OCI-LY7 (cell line): ENCODE results near the gene ITPKB. TPM values are rescaled to one million over a fixed set of nuclear protein-coding genes. Genes with fewer than 3 reads are reported as not detected.
"Not testable (repeated sequence)": the region's sequence is repeated elsewhere in the genome, so short reads cannot be mapped to it uniquely, and the experiment has no call there.

Experiments
- BruUV-seq: library from RNA; stranded (reverse); fragments of 400-500 nt; replicated peaks from 2 replicates; lab custom pipeline; 2021; lab: Mats Ljungman, UMichigan
- CTCF ChIA-PET: fragments of 300-600 bp; sonication (Branson Sonifier 250); formaldehyde crosslinking; loops from one replicate; lab custom pipeline; 2022; ENCODE audit warnings: antibody characterized with exemption; ENCODE audit not compliant: unreplicated experiment; lab: Charles Lee
- POLR2A ChIA-PET: fragments of 300-600 bp; sonication (Branson Sonifier 250); formaldehyde crosslinking; loops from one replicate; lab custom pipeline; 2022; ENCODE audit warnings: antibody characterized with exemption; lab: Charles Lee
- DNase-seq: peaks from one replicate; pipeline ENCODE4 v3.0.0-alpha.2; 2015; ENCODE audit warnings: low spot score
- H2AFZ ChIP-seq: fragments of 200-600 bp; sonication (generic), shearing (Covaris generic); 2 replicates; pipeline ENCODE4 v1.6.1; 2014; ENCODE audit warnings: mild to moderate bottlenecking, antibody characterized with exemption, low read length, moderate library complexity
- H3K27ac ChIP-seq: fragments of 200-600 bp; sonication (generic); 2 replicates; pipeline ENCODE4 v1.5.1; 2014; ENCODE audit warnings: mixed run types, low read depth, mild to moderate bottlenecking, moderate library complexity, low read length, inconsistent platforms; ENCODE audit not compliant: poor library complexity, severe bottlenecking
- H3K36me3 ChIP-seq: fragments of 200-600 bp; sonication (generic); 2 replicates; pipeline ENCODE4 v1.6.1; 2014; ENCODE audit warnings: mild to moderate bottlenecking, antibody characterized with exemption, low read length, moderate library complexity, mixed read lengths; ENCODE audit not compliant: insufficient read depth
- H3K4me1 ChIP-seq: fragments of 200-600 bp; sonication (generic); 2 replicates; pipeline ENCODE4 v1.5.1; 2014; ENCODE audit warnings: mild to moderate bottlenecking, low read length; ENCODE audit not compliant: insufficient read depth, poor library complexity, severe bottlenecking
- H3K4me2 ChIP-seq: fragments of 200-600 bp; sonication (generic); 2 replicates; pipeline ENCODE4 v1.6.1; 2014; ENCODE audit warnings: mild to moderate bottlenecking, low read length
- H3K4me3 ChIP-seq: fragments of 200-600 bp; sonication (generic); 2 replicates; pipeline ENCODE4 v1.5.1; 2014; ENCODE audit warnings: mild to moderate bottlenecking, low read depth, low read length; ENCODE audit not compliant: poor library complexity, severe bottlenecking
- H3K79me2 ChIP-seq: fragments of 200-600 bp; sonication (generic); 2 replicates; pipeline ENCODE4 v1.6.1; 2016; ENCODE audit warnings: low read depth, mild to moderate bottlenecking, low read length, moderate library complexity, mixed read lengths; ENCODE audit not compliant: insufficient read depth
- H3K9me2 ChIP-seq: fragments of 200-600 bp; sonication (generic); 2 replicates; pipeline ENCODE4 v1.6.1; 2016; ENCODE audit warnings: mild to moderate bottlenecking, low read length, mixed read lengths; ENCODE audit not compliant: insufficient read depth
- H3K9me3 ChIP-seq: fragments of 200-600 bp; sonication (generic); 2 replicates; pipeline ENCODE4 v1.6.1; 2014; ENCODE audit warnings: mild to moderate bottlenecking, mixed run types, low read length, mixed read lengths
- H4K20me1 ChIP-seq: fragments of 200-600 bp; sonication (generic); 2 replicates; pipeline ENCODE4 v1.6.1; 2014; ENCODE audit warnings: mild to moderate bottlenecking, antibody characterized with exemption, low read length, moderate library complexity, mixed read lengths; ENCODE audit not compliant: insufficient read depth
- EZH2phosphoT487 ChIP-seq: fragments of 200-600 bp; sonication (generic); IDR thresholded peaks from 2 replicates; pipeline ENCODE4 v1.6.1; 2018; ENCODE audit warnings: low read depth, borderline replicate concordance, mild to moderate bottlenecking, mixed run types, antibody characterized with exemption, low read length, moderate library complexity, mixed read lengths
- intact Hi-C: fragments of 100-400 bp; cut with micrococcal nuclease; formaldehyde crosslinking; loops from one replicate; pipeline ENCODE4 v1.10.0; 2022; ENCODE audit not compliant: unreplicated experiment
- total RNA-seq, 2 experiments: library from RNA; depleted of rRNA in 1 of 2; stranded (reverse); fragments of >200 nt in 1 of 2; shearing (Covaris generic) in 1 of 2; gene quantifications; 2 replicates each; pipeline ENCODE4 v1.2.3, GENCODE V29; 2014 to 2022
- TF ChIP-seq, protein P1 (sequence below): fragments of 200-600 bp; sonication (generic); conservative IDR thresholded peaks from 2 replicates; pipeline ENCODE4 v1.5.1; 2014; ENCODE audit warnings: mild to moderate bottlenecking, antibody characterized with exemption, low read length, moderate library complexity, mixed read lengths

The ITPKB gene
- total RNA-seq, 2 experiments from 2014 or later: 20.5 to 33.3 TPM

DNA sequence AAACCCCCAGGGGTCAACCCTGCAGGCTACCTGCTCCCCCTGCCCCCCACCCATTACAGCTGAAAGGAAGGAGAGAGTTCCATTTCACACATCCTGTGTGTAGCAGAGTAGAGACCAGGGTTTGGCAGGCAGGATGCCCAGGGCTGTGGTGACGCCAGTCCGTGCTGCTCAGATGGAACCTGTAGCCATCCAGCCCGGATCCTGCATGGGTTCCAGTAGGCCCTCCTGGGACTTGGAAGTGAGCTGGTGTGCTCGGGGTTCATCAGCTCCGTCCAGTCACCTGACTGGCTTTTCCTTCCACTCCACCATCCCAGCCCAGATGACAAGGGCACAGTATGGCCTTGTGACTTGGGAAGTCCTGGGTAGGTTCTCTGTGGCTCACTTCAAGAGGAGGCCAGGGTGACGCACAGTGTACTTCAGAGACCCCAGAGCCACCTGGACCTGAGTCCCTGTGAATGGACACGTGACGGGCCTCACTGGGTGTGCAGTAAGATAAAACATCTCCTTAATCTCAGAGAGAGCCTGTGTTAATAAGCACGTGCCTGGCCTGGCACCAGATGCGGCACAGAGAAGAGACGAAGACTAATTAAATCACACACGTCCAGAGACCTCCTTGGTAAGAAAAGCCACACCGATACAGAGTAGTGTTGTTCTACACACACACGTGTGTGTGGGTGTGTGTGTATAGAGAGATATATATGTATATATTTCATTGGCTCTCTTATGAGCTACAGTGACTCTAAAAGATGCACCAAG, 16.0 kb downstream of the ITPKB start:
- H3K4me2 ChIP-seq: peak overlapping the region; percentile 82
- POLR2A ChIA-PET: interaction anchor here (0.9 to 2.1 kb wide), 7 partner anchors 9 to 70 kb away, joined by 4 to 10 read pairs (median 4); partner anchors contain the start of gene ITPKB
- H3K4me3 ChIP-seq: peak overlapping the region; percentile 47
- peaks cover 84% of the 10 kb centered on the region for H3K36me3 ChIP-seq
- TF ChIP-seq, protein P1, sequence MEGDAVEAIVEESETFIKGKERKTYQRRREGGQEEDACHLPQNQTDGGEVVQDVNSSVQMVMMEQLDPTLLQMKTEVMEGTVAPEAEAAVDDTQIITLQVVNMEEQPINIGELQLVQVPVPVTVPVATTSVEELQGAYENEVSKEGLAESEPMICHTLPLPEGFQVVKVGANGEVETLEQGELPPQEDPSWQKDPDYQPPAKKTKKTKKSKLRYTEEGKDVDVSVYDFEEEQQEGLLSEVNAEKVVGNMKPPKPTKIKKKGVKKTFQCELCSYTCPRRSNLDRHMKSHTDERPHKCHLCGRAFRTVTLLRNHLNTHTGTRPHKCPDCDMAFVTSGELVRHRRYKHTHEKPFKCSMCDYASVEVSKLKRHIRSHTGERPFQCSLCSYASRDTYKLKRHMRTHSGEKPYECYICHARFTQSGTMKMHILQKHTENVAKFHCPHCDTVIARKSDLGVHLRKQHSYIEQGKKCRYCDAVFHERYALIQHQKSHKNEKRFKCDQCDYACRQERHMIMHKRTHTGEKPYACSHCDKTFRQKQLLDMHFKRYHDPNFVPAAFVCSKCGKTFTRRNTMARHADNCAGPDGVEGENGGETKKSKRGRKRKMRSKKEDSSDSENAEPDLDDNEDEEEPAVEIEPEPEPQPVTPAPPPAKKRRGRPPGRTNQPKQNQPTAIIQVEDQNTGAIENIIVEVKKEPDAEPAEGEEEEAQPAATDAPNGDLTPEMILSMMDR: no peak
- no peak for TF ChIP-seq EZH2phosphoT487
- H3K79me2 ChIP-seq: peaks cover 97% of the 10 kb centered on the region
- peaks cover 65% of the 10 kb centered on the region for H3K4me1 ChIP-seq
- H3K9me2 ChIP-seq: no peaks in the 10 kb centered on the region
- no TSS peak for BruUV-seq
- H3K9me3 ChIP-seq: no peaks in the 10 kb centered on the region
- H4K20me1 ChIP-seq: peaks cover 23% of the 10 kb centered on the region
- intact Hi-C loops: no loop called here
- no peak overlapping the region for H2AFZ ChIP-seq
- DNase-seq: no peak
- peak overlapping the region; percentile 70 for H3K27ac ChIP-seq
- CTCF ChIA-PET: no interaction called here

DNA sequence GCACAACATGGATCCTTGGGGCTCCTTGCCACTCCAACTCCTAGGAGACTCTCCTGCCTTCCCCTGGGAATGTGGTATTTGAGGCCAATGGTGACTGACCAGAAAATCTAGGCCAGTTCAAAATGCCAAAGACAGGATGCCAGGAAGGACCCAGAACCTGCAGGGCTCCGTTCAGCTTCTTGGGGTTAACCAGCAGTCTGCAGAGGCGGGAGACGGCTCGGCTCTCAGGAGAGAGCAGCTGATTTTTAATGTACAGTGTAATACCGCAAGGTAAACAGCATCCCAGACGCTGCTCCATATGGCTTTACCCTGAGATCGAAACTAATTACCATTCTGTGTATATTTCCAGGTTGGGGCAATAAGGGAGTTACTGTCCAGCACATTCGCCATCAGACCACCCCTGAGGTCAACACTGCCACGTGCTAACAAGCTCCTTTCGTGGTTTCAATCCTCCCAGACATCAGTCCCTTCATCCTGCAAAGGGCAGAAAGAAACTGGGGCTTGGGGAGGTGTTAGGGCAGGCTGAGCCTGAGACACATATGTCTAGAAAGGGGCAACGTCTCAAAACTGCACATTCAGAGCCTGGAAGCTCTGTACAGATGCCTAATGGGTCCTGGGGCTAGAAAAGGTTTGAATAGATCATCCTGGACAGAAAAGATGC, 16.7 kb downstream of the ITPKB start:
- Histone ChIP-seq H3K4me3 (no peak overlapping the region), H2AFZ (no peak overlapping the region), H3K36me3 (peaks cover 83% of the 10 kb centered on the region), H3K4me2 (peak overlapping the region; percentile 82; the same call in 1 of the 2 replicates), H3K9me2 (no peaks in the 10 kb centered on the region), H3K4me1 (peaks cover 65% of the 10 kb centered on the region), H3K27ac (peak overlapping the region; percentile 70), H3K9me3 (no peaks in the 10 kb centered on the region), H4K20me1 (peaks cover 23% of the 10 kb centered on the region), H3K79me2 (peaks cover 97% of the 10 kb centered on the region)
- BruUV-seq: no TSS peak
- CTCF ChIA-PET: no interaction called here
- intact Hi-C loops: no loop called here
- POLR2A ChIA-PET: interaction anchor here (1.1 to 2.1 kb wide), 2 partner anchors 10 to 17 kb away, joined by 4 to 10 read pairs; partner anchors contain the start of gene ITPKB
- DNase-seq: no peak
- no peak for TF ChIP-seq EZH2phosphoT487
- TF ChIP-seq, protein P1: no peak

DNA sequence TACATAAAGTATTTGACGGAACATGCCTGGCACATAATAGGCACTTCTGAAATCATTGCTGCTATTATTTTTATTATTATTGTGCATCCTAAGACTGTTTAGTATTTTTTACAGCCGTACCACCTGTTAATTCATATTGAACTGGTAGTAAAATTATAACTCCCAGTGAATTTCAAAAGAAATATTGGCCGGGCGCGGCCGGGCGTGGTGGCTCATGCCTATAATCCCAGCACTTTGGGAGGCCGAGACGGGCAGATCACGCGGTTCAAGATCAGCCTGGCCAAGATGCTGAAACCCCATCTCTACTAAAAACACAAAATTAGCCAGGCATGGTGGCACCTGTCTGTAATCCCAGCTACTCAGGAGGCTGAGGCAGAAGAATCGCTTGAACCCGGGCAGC, 18.5 kb downstream of the ITPKB start:
- Histone ChIP-seq H4K20me1 (peaks cover 18% of the 10 kb centered on the region), H3K36me3 (peaks cover 74% of the 10 kb centered on the region), H3K27ac (peak overlapping the region; percentile 4), H3K4me1 (peaks cover 65% of the 10 kb centered on the region), H3K79me2 (peaks cover 96% of the 10 kb centered on the region)
- DNase-seq, CTCF ChIA-PET, BruUV-seq, H3K9me3 ChIP-seq, H3K9me2 ChIP-seq, H3K4me2 ChIP-seq, POLR2A ChIA-PET, H2AFZ ChIP-seq, H3K4me3 ChIP-seq, intact Hi-C loops: not testable (repeated sequence)
